ENCODE data around the gene CD8B. TPM values are rescaled to one million over a fixed set of nuclear protein-coding genes. Genes with fewer than 3 reads are reported as not detected.

Gene CD8B
- total RNA-seq, 4 donors from 2014 or later: 0.97 to 5.5 (median 3.9) TPM; not detected in 1

DNA sequence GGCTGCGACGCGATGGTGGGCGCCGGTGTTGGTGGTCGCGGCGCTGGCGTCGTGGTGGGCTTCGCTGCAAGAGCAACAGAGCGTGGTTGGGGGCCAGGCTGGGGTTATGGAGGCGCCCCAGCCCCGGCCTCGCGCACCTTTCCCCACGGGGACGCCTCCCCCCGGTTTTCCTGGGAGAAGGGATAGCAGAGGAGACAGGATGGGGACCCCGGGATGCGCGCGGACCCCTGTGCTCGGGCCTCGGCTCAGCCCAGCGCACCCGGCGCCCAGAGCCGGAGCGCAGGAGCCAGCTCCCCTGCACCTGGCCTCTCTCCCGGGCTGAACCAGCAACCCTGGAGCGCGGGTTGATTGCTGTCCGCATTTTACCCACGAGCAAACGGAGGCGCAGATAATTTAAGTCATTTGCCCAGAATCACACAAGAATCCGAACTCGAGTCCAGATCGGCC is 72.0 kb downstream of the CD8B start:
- TF ChIP-seq POLR2A (IDR thresholded peaks at IDR 0.05): no peak
- TF ChIP-seq, protein P1, sequence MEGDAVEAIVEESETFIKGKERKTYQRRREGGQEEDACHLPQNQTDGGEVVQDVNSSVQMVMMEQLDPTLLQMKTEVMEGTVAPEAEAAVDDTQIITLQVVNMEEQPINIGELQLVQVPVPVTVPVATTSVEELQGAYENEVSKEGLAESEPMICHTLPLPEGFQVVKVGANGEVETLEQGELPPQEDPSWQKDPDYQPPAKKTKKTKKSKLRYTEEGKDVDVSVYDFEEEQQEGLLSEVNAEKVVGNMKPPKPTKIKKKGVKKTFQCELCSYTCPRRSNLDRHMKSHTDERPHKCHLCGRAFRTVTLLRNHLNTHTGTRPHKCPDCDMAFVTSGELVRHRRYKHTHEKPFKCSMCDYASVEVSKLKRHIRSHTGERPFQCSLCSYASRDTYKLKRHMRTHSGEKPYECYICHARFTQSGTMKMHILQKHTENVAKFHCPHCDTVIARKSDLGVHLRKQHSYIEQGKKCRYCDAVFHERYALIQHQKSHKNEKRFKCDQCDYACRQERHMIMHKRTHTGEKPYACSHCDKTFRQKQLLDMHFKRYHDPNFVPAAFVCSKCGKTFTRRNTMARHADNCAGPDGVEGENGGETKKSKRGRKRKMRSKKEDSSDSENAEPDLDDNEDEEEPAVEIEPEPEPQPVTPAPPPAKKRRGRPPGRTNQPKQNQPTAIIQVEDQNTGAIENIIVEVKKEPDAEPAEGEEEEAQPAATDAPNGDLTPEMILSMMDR (IDR thresholded peaks at IDR 0.05): no peak
- H3K27me3 ChIP-seq: peaks cover 18 to 92% (median 27%) of the 10 kb centered on the region in 4 donors
- peaks cover 13 to 37% (median 24%) of the 10 kb centered on the region in 3 donors for H3K4me1 ChIP-seq
- H3K36me3 ChIP-seq: no peaks in the 10 kb centered on the region
- peak overlapping the region in 1 of 4 donors; percentile 59 for H3K27ac ChIP-seq
- intact Hi-C loops (cut with DNase I): no loop called here
- H3K4me3 ChIP-seq: peak overlapping the region in 3 of 4 donors; percentile 1 to 49 (median 34)
- WGBS, 2 donors: 22 to 54% methylated on average over 4 to 8 of the region's 40 CpGs
- no peak for DNase-seq
- H3K9me3 ChIP-seq: no peaks in the 10 kb centered on the region

DNA sequence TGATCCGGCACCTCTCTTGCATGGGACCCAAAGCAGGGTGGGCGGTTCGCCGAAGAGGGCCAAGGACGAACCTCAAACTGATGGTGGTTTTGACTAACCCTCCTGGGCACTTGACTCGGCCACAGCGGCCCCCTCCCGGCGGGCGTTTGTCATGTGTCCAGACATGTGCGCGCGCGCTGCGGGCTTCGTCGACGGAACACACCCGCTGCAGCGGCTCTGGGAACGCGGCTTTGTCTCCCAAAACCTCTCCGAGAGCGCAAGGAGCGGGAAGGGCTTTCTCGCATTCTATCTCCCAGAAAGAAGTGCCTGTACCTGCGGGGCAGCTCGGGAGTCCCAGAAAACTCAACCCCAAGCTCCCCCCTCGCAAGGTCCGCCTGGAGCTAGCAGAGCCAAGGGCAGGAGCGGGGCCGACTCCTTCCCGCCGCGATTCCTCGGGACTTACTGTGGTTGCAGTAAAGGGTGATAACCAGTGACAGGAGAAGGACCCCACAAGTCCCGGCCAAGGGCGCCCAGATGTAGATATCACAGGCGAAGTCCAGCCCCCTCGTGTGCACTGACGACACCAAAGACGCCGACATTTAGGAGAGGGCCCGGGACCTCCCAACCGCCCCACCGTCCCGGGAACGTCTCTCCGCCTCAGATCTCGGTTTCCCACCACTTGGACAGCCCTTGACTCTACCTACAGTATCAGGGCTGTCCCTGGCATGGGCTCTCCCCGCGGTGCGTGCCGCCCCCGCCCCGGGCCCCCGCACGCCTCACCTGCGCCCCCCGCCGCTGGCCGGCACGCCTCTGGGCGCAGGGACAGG is 72.6 kb downstream of the CD8B start:
- intact Hi-C loops (cut with DNase I): no loop called here
- 3 to 17% methylated on average over 22 to 24 of the region's 64 CpGs for WGBS, 2 donors
- Histone ChIP-seq H3K27ac (peak overlapping the region in 1 of 4 donors; percentile 59), H3K4me1 (peaks cover 13 to 37% (median 24%) of the 10 kb centered on the region in 3 donors), H3K9me3 (no peaks in the 10 kb centered on the region), H3K36me3 (no peaks in the 10 kb centered on the region), H3K27me3 (peaks cover 18 to 86% (median 27%) of the 10 kb centered on the region in 4 donors), H3K4me3 (peak overlapping the region in 3 of 4 donors; percentile 2 to 49 (median 34))
- DNase-seq: no peak
- TF ChIP-seq, protein P1 (IDR thresholded peaks at IDR 0.05): no peak
- TF ChIP-seq POLR2A (IDR thresholded peaks at IDR 0.05): no peak

DNA sequence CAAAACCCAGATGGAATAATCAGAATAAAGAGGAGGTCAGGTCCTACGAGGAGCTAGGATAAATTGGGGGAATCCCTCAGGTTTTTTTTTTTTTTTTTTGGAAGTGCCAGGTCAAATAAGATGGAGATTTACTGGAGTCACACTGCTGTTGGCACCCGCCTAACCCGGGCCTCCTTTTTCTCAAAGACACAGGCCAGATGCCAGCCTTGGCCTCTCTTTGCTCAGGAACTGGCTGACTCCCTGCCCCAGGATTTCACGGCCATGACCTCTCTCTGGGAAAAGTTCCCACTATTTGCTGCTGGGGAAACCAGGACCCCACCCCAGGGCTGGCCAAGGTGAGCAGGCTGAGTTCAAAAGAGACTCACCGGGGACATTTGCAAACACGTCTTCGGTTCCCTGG is 73.5 kb downstream of the CD8B start:
- peaks cover 18 to 76% (median 27%) of the 10 kb centered on the region in 4 donors for H3K27me3 ChIP-seq
- H3K36me3 ChIP-seq: no peaks in the 10 kb centered on the region
- peak overlapping the region in 1 of 4 donors; percentile 34 for H3K4me3 ChIP-seq
- no peaks in the 10 kb centered on the region for H3K9me3 ChIP-seq
- H3K27ac ChIP-seq: peak overlapping the region in 1 of 4 donors; percentile 2
- DNase-seq: no peak
- TF ChIP-seq POLR2A (IDR thresholded peaks at IDR 0.05): no peak
- TF ChIP-seq, protein P1 (IDR thresholded peaks at IDR 0.05): no peak
- peaks cover 13 to 37% (median 24%) of the 10 kb centered on the region in 3 donors for H3K4me1 ChIP-seq
- 33 to 49% methylated on average over 6 to 7 of the region's 7 CpGs for WGBS, 2 donors
- intact Hi-C loops (cut with DNase I): no loop called here

DNA sequence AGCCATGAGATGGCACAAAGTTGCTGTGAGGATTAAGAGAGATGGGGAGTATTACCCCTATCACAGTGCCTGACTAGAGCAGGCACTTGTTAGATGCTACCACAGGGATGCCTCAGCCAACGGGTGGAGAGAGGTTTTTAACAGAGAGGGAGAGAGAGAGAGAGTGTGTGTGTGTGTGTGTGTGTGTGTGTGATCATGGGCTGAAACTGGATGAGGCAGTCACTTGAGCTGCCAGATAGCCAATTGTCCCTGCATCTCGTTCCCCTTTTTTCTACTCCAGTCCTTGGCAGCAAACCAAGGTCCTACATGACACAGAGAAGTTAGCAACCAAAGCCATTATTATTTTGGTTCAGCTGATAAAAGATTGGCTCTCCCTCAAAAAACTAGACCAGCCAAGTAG is 74.0 kb downstream of the CD8B start:
- Histone ChIP-seq H3K9me3 (no peaks in the 10 kb centered on the region), H3K27me3 (peaks cover 18 to 72% (median 27%) of the 10 kb centered on the region in 4 donors), H3K4me3 (no peak overlapping the region), H3K27ac (no peak overlapping the region), H3K4me1 (peaks cover 13 to 37% (median 24%) of the 10 kb centered on the region in 3 donors), H3K36me3 (no peaks in the 10 kb centered on the region)
- 8 to 11% methylated on average over 2 of the region's 2 CpGs for WGBS, 2 donors
- TF ChIP-seq, protein P1 (IDR thresholded peaks at IDR 0.05): no peak
- no peak for TF ChIP-seq POLR2A (IDR thresholded peaks at IDR 0.05)
- no peak for DNase-seq
- intact Hi-C loops (cut with DNase I): no loop called here

DNA sequence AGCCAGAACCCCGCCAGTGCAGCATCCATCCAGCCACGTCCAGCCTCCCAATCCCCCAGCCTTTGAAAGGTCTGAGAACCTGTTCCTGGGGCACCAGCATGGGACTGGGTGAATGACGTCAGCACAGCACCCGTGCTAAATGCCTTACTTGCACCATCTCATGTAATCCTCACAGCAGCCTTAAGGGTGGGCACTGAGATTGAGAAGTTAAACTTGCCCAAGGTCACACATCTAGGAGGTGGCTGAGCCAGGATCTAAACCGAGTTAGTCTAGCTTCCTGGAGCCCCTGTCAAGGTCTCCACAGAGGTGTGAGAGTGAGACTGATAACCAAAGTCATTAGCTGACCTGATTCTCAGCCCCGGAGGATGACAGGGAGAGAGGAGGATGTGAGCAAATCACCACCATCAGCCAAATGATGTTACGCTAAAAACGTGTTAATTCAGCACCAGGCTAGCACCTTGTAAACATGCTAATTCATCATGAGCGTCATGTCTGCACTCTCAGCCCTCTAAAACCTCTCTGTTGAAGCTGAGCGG is 75.6 kb downstream of the CD8B start:
- 47 to 62% methylated on average over 8 to 9 of the region's 10 CpGs for WGBS, 2 donors
- H3K4me3 ChIP-seq: no peak overlapping the region
- H3K4me1 ChIP-seq: peaks cover 13 to 31% (median 23%) of the 10 kb centered on the region in 3 donors
- H3K9me3 ChIP-seq: no peaks in the 10 kb centered on the region
- H3K27ac ChIP-seq: peak overlapping the region in 1 of 4 donors; percentile 55
- peaks cover 16 to 55% (median 21%) of the 10 kb centered on the region in 4 donors for H3K27me3 ChIP-seq
- H3K36me3 ChIP-seq: no peaks in the 10 kb centered on the region
- intact Hi-C loops (cut with DNase I): no loop called here
- DNase-seq: no peak
- TF ChIP-seq, protein P1 (IDR thresholded peaks at IDR 0.05): no peak
- TF ChIP-seq POLR2A (IDR thresholded peaks at IDR 0.05): no peak

All from esophagus squamous epithelium (tissue), 5 donors.